Non-pigmented ciliary epithelial cell (primary cell): ENCODE results near the gene NBL1.

Experiments used
- DNase-seq: peaks from one replicate; pipeline ENCODE4 v3.0.0-alpha.2; 2010; ENCODE audit warnings: low read depth

Gene NBL1

DNA sequence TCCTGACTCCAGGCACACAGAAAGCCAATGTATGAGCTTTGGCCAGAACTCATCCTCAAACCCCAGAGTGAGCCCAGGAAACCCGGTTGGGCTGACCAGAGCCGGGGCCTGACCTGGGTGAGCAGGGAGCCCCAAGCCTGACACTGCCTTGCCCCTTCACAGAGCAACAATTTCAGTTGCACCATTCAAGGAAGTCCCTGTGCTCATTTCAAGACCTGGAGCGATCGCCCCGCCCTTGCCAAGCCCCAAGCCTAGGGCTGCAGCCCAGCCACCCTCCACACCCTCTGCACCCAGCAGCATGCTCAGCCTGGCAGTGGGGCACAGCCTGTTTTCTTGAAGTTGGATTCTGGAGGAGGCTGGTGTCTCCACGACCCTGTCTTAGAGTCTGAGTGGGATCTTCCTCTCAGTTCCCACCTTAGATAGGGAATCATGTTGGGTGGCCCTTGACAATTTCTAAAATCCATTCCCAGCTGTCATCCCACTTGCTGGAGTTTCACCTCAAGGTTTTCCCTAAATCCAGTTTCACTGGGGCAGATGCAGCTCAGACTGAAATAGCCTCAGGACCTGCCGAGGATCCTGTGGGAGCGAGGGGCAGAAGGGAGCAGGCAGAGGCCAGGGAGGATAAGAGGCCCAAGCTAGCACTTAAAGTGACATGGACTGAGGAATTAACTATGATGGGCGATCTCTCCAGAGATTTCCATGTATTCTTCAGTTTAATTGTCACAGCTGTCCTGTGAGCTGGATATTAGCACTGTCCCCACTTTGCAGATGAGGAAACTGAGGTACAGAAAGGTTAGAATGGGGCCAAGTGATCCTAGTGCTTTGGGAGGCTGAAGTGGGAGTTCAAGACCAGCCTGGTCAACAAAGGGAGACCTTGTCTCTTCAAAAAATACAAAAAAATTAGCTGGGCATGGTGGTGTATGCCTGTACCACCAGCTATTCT is 2.5 kb downstream of the NBL1 start:
- DNase-seq: no peak

DNA sequence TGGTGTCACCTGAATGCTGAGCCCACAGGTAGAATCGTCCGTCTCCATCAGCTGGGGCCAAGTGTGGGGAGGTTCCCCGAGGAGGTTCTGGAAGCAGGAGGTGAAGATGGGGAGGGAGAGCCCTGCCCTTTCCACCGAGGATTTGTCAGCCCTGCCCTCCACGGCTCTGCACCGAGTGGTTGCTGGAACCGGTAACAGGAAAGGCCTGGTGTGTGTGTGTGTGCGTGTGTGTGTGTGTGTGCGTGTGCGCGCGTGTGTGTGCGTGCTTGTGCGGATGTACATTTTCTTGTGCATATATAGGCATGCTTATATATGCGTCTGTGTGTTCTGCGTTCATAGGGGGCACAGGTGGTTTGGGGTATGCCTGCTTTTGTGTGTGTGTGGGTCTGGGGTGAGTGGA is 3.5 kb downstream of the NBL1 start:
- DNase-seq: no peak

- DNase-seq: no peak
Observed at GRCh38 chr1:19648239-19648638, 4.1 kb downstream of the NBL1 start.

GRCh38 chr1:19648689-19649088 is 4.6 kb downstream of the NBL1 start:
- no peak for DNase-seq

DNA sequence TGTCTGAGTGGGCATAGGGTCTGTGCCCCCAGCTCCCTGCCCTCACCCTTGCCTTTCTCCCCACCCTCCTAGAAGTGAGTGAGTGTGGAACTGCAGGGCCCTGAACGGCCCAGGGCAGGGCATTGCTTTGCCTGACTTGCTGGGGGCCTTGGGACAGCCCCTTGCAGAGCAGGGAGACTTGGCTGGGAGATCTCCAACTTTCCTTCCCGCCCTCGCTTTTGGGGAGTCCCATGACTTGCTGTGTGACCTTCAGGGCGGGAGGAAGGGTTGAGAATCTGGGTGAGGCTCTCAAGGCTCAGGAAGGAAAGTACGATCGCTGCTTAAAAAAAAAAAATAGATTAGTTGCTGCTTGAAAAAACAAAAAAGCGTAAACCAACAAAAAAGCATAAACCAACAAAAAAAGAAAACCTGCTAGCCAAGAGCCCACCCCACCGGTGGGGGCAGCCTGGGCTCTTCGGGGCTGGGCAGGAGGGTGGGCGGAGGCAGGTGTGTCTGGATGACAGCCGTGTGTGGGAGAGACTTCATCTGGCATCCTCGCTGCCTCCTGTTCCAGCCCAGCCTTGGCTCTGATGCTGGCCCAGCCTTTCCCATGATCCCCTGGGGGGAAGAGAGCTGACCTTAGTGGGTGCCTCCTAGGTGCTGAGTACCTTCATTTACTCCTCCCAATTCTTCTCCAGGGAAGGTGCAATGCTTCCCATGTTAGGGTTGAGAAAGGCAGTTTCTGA is 6.5 kb downstream of the NBL1 start:
- DNase-seq: no peak

- DNase-seq: no peak
Observed at GRCh38 chr1:19651141-19651737, 7.1 kb downstream of the NBL1 start.

DNA sequence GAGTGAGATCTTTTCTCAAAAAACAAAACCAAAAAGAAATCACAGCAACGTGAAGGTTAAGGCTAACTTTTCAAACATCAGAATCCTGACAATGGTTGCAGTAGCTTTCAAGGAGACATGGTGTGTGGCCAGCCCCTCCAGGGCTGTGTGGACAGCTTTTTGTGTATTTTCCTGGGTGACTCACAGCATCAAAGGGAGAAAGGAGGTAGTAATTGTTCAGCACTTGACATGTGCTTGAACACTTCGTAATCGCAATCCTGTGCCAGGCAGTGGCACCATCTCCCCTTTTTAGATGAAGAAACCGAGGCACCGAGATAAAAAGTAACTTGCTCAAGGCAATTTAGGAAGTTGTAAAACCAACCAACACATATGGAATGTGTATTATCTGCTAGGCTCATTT is 10.3 kb downstream of the NBL1 start:
- DNase-seq: no peak

DNA sequence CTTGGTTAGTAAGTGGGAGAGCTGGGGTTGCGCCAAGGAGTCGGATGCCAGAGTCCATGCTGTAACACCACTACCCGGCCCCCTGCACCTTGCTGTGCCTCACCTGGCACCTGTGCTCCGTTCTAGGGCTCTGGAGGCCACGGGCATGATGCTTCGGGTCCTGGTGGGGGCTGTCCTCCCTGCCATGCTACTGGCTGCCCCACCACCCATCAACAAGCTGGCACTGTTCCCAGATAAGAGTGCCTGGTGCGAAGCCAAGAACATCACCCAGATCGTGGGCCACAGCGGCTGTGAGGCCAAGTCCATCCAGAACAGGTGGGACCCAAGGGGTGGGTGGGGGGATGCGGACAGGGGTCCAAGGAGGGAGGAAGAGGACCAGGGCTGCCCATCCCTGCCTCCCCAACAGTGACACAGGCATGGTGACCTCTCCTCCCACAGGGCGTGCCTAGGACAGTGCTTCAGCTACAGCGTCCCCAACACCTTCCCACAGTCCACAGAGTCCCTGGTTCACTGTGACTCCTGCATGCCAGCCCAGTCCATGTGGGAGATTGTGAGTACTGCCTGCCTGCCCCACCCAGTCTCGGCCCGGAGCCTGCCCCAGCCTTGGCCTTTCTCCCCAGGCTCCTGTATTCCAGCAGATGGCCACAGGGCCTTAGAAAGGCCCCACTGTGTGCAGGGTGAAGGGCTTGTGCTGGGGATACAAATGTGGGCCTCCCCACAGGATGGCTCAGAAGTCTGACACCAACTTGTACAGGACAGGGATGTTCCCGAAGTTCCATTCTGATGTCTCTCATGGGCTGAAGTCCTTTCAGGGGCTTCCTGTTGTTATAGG is 11.0 kb downstream of the NBL1 start:
- no peak for DNase-seq

DNA sequence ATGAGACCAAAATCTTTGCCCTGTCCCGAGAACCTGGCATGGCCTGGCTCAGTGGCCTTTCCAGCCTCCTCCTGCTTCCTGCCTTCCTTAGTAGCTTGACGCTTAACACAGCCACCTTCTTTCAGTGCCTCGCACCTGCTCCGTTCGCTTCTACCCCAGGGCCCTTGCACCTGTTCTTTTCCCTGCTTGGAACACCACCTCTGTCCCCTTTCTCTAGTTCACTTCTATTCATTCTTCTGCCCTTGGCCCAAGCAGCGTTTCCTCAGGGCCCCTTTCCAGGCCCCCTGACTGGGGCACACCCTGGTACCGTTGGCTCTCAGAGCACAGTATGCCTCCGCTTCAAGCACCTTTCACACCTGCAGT is 11.6 kb downstream of the NBL1 start:
- DNase-seq: no peak

DNA sequence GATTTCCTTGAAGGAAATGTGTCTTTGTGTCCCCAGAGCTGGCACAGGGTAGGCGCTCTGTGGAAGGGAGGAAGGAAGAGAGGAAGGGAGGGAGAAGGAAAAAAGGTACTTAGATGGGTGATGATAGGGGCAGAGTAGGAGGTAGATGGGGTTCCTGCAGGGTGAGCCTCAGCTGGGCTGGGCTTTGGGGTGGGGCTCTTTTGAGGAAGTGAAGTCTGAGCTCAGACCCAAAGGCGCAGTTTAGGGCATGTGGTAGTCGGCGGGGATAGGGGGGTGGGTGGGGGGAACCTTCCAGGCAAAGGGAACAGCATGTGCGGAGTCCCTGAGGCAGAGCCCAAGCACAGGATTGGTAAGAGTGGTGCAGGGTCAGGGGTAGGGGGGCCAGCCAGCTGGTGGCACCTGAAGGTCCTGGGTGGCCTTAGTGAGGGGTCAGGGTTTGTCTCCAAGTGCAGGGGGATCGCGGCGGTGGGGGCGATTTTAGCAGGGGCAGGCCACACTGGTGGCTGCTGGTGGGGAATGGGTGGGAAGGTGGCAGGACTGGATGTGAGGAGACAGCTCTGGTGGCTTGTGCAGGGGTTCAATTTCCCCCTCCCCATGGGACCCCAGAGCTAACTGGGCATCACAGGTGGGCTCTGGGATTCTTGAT is 12.1 kb downstream of the NBL1 start:
- no peak for DNase-seq

- DNase-seq: no peak
Observed at GRCh38 chr1:19656780-19657466, 12.8 kb downstream of the NBL1 start.

GRCh38 chr1:19657511-19657910 is 13.4 kb downstream of the NBL1 start:
- DNase-seq: no peak

GRCh38 chr1:19658186-19658585 is 14.1 kb downstream of the NBL1 start:
- no peak for DNase-seq

DNA sequence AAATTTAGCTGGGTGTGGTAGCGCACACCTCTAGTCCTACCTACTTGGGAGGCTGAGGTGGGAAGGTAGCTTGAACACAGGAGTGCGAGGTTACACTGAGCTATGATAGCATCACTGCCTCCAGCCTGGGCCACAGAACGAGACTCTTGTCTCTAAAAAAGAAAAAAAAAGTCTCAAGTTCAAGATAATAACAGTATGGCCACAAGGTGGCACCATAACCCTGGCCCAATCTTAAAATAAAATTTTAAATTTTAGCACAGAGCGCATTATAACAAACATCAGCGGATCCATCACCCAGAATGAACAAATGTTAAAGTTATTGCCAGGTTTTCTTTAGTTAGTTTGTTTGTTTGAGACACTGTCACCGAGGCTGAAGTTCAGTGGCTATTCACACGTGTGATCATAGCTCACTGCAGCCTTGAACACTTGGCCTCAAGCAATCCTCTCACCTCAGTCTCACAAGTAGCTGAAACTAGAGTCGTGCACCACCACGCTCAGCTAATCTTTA is 17.7 kb downstream of the NBL1 start:
- DNase-seq: no peak

DNA sequence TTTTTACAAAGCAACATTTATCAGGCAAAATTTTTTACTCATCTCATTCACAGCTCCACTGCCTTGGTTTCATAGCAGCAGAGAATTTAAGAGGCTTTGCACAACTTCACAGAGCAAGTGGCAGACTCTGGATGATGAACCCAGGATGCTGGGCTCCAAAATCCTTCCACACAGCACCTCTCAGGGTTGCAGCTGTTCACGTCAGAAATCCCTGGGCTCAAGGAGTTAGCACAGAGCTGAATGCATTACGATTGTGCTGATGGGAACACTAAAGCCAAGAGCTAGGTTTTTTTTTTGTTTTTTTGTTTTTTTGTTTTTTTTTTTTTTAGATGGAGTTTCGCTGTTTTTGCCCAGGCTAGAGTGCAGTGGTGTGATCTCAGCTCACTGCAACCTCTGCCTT is 18.2 kb downstream of the NBL1 start:
- no peak for DNase-seq

DNA sequence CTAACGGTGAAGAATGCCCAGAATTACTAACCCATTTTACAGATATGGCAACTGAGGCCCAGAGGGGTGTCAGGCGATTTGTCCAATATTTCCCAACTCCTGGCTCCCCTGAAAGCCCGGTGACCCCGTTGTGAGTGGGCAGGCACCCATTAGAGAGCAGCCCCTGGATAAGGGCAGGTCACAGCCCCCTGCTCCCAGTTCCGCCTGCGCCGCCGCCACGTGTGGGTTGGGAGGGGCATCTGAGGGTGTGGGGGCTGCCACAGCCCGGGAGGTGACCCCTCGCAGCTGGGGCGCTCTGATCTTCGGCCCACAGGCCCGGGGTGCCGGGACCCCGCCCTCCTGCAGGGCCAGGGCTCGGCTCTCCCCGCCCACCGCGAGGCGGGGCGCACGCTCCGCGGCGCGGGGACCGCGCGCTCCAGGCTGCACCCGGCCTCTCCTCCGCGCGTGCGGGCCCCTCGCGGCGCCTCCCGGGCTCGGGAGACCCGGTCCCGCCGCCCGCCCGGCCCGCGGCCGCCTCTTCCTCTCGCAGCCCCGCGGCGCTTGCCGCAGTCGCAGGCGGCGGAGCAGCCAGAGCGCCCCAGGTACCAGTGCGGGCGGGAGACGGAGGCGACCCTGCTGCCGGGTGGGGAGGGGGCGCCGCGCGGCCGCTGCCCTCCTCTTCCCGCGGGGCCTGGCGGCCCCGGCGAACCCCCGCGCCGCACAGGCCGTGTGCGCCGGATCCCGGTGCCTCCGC is 20.5 kb downstream of the NBL1 start, which contains the start of gene HTR6:
Gene HTR6 (plus strand): TSS at position 423 of the 733 bp plus-strand sequence. CDS start 879 bp downstream, outside the sequence.
- no peak for DNase-seq

GRCh38 chr1:19665186-19665495 is 21.0 kb downstream of the NBL1 start:
- no peak for DNase-seq

DNA sequence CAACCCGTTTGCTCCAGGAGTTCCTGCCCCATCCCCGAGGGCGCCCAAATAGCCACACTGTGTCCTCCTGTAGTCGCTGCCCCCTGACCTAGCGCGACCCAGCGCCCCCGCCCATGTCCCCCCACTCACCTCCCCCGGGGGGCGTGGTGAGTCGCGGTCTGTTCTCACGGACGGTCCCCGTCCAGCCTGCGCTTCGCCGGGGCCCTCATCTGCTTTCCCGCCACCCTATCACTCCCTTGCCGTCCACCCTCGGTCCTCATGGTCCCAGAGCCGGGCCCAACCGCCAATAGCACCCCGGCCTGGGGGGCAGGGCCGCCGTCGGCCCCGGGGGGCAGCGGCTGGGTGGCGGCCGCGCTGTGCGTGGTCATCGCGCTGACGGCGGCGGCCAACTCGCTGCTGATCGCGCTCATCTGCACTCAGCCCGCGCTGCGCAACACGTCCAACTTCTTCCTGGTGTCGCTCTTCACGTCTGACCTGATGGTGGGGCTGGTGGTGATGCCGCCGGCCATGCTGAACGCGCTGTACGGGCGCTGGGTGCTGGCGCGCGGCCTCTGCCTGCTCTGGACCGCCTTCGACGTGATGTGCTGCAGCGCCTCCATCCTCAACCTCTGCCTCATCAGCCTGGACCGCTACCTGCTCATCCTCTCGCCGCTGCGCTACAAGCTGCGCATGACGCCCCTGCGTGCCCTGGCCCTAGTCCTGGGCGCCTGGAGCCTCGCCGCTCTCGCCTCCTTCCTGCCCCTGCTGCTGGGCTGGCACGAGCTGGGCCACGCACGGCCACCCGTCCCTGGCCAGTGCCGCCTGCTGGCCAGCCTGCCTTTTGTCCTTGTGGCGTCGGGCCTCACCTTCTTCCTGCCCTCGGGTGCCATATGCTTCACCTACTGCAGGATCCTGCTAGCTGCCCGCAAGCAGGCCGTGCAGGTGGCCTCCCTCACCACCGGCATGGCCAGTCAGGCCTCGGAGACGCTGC is 21.7 kb downstream of the NBL1 start:
- no peak for DNase-seq

DNA sequence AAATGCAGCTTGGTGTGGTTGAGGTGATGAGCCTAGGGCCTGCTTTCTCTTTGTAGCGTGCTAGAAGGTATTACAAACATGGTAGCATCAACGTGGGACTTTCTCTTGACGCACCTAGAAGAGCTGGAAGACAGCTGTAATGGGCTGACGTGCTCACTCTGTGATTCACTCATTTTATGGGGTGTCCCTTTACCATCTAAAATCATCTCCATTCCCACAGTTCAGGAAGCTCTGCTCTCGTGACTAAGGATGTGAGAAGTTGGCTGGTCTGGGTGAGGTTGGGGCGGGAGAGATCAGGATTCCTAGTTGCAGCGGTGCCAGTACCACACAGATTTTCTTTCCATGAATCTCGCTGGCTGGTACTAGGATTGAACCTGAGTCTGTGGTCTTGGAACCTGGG is 24.8 kb downstream of the NBL1 start:
- no peak for DNase-seq
